ENCODE measurements around the gene FNBP1.
"Not testable (repeated sequence)": the region's sequence is repeated elsewhere in the genome, so short reads cannot be mapped to it uniquely, and the experiment has no call there.

Gene FNBP1

GRCh38 chr9:129939431-129939830, 103.6 kb downstream of the FNBP1 start:
- ATAC-seq (no peak), DNase-seq (ENCODE audit: low spot score in 2 of 2) (no peak)
- H3K4me1 Mint-ChIP-seq, result peaks cover 57% of the 10 kb centered on the region
- H3K27ac Mint-ChIP-seq, result peak overlapping the region; percentile 86
- H3K4me3 Mint-ChIP-seq, result no peak overlapping the region
- no peaks in the 10 kb centered on the region for H3K9me3 Mint-ChIP-seq
- no peaks in the 10 kb centered on the region for H3K36me3 Mint-ChIP-seq

GRCh38 chr9:129938291-129938979, 104.6 kb downstream of the FNBP1 start:
- no peak overlapping the region for H3K4me3 Mint-ChIP-seq
- peaks cover 59% of the 10 kb centered on the region for H3K4me1 Mint-ChIP-seq
- DNase-seq (ENCODE audit: low spot score in 2 of 2), result no peak
- ATAC-seq, result peak; percentile 29
- no peaks in the 10 kb centered on the region for H3K9me3 Mint-ChIP-seq
- no peaks in the 10 kb centered on the region for H3K36me3 Mint-ChIP-seq
- H3K27ac Mint-ChIP-seq, result peak overlapping the region; percentile 86

GRCh38 chr9:129937879-129938278, 105.1 kb downstream of the FNBP1 start:
- not testable (repeated sequence) for DNase-seq (ENCODE audit: low spot score in 2 of 2); H3K4me3 Mint-ChIP-seq; H3K9me3 Mint-ChIP-seq; H3K36me3 Mint-ChIP-seq; ATAC-seq
- H3K27ac Mint-ChIP-seq, result peak overlapping the region; percentile 86
- H3K4me1 Mint-ChIP-seq, result peaks cover 61% of the 10 kb centered on the region

DNA sequence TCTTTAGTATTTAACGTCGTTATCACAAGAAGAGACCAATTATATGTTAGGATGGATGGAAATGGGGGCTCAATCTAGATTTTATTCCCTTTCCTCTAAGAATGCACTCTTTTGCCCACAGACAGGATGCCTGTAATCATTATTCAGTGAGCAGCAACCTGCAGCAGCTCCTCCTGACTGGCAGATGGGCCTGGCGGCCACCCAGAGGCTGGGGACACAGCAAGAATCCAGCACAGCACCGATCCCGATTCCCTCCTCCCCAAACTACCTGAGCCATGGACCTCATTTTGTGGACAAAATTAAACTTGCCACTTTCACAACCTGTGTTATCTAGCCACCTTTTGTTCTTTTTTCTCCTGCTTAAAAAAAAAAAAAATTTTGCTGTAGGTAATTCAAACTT, 106.8 kb downstream of the FNBP1 start:
- H3K4me1 Mint-ChIP-seq, result peaks cover 73% of the 10 kb centered on the region
- H3K27ac Mint-ChIP-seq, result peak overlapping the region; percentile 87
- ATAC-seq (no peak), DNase-seq (ENCODE audit: low spot score in 2 of 2) (no peak)
- H3K36me3 Mint-ChIP-seq, result no peaks in the 10 kb centered on the region
- no peaks in the 10 kb centered on the region for H3K9me3 Mint-ChIP-seq
- no peak overlapping the region for H3K4me3 Mint-ChIP-seq

GRCh38 chr9:129934780-129935179, 108.2 kb downstream of the FNBP1 start:
- H3K4me3 Mint-ChIP-seq, result peak overlapping the region; percentile 58
- no peaks in the 10 kb centered on the region for H3K36me3 Mint-ChIP-seq
- peaks cover 67% of the 10 kb centered on the region for H3K4me1 Mint-ChIP-seq
- H3K9me3 Mint-ChIP-seq, result no peaks in the 10 kb centered on the region
- DNase-seq (ENCODE audit: low spot score in 2 of 2) (no peak), ATAC-seq (peak; percentile 43)
- peak overlapping the region; percentile 87 for H3K27ac Mint-ChIP-seq

- ATAC-seq (no peak), DNase-seq (ENCODE audit: low spot score in 2 of 2) (no peak)
- H3K4me1 Mint-ChIP-seq, result peaks cover 60% of the 10 kb centered on the region
- H3K9me3 Mint-ChIP-seq, result no peaks in the 10 kb centered on the region
- no peaks in the 10 kb centered on the region for H3K36me3 Mint-ChIP-seq
- peak overlapping the region; percentile 58 for H3K4me3 Mint-ChIP-seq
- peak overlapping the region; percentile 87 for H3K27ac Mint-ChIP-seq
Measured at GRCh38 chr9:129934041-129934591, 108.9 kb downstream of the FNBP1 start.

DNA sequence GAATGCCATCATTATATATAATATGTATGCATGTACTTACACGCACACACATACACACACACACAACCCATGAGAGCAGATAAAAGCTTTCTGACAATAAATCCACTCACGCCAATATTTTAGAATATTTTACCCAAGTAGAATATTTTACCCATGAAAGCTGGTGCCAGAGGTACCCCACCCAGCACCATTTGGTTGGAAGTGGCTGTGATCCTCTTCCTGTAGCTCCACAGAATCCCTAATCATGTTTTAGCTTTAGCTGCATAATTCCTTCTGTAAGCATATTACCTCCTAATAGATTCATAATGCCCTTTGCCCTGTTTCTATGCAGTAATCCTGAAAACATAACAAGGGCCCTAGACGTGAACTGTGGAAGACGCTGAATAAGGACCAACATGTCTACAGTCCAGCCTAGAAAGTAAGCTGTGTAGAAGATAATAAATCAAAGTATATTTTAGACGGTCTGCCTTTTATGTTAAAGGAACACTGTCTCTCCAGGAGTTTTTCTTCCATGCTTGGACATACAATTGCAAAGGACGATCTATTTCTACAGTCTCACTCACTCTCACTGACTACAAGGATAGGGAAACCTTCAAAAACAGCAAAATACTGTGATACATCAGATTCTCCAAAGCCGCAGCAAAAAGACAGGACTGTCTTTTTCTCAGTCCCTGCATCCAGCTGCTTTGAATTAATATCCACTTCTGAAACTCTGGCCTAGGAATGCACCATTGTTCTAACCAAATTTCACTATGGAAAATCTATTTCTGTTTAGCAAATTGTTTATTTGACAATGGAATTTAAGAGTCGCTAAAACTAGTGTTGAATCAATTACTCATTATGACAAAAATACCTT, 109.6 kb downstream of the FNBP1 start:
- peak overlapping the region; percentile 58 for H3K4me3 Mint-ChIP-seq
- peak overlapping the region; percentile 87 for H3K27ac Mint-ChIP-seq
- ATAC-seq (no peak), DNase-seq (ENCODE audit: low spot score in 2 of 2) (no peak)
- no peaks in the 10 kb centered on the region for H3K9me3 Mint-ChIP-seq
- H3K4me1 Mint-ChIP-seq, result peaks cover 53% of the 10 kb centered on the region
- H3K36me3 Mint-ChIP-seq, result no peaks in the 10 kb centered on the region

- Mint-ChIP-seq H3K4me3 (peak overlapping the region; percentile 58), H3K9me3 (no peaks in the 10 kb centered on the region), H3K4me1 (peaks cover 52% of the 10 kb centered on the region), H3K36me3 (no peaks in the 10 kb centered on the region), H3K27ac (peak overlapping the region; percentile 87)
- ATAC-seq (peak; percentile 48), DNase-seq (ENCODE audit: low spot score in 2 of 2) (no peak)
Measured at GRCh38 chr9:129932303-129933151, 110.5 kb downstream of the FNBP1 start.

DNA sequence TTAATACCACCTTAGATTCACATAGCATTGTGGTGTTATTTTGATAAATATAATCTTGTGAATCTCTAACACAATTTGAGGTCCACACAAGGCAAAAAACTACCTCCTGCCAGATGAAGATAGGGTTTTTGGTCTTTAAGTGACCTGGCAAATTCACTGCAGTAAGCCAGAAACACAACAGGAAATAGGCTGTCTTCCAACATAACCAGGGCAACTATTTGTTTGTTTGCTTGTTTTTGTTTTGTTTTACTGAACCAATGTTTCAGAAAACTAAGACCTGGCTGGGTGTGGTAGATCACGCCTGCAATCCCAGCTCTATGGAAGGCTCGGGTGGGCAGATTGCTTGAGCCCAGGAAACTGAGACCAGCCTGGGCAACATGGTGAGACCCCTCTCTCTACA, 112.2 kb downstream of the FNBP1 start:
- peaks cover 40% of the 10 kb centered on the region for H3K4me1 Mint-ChIP-seq
- ATAC-seq, result no peak
- peak overlapping the region; percentile 87 for H3K27ac Mint-ChIP-seq
- DNase-seq (ENCODE audit: low spot score in 2 of 2), result no peak
- no peak overlapping the region for H3K4me3 Mint-ChIP-seq
- H3K9me3 Mint-ChIP-seq, result no peaks in the 10 kb centered on the region
- no peaks in the 10 kb centered on the region for H3K36me3 Mint-ChIP-seq

DNA sequence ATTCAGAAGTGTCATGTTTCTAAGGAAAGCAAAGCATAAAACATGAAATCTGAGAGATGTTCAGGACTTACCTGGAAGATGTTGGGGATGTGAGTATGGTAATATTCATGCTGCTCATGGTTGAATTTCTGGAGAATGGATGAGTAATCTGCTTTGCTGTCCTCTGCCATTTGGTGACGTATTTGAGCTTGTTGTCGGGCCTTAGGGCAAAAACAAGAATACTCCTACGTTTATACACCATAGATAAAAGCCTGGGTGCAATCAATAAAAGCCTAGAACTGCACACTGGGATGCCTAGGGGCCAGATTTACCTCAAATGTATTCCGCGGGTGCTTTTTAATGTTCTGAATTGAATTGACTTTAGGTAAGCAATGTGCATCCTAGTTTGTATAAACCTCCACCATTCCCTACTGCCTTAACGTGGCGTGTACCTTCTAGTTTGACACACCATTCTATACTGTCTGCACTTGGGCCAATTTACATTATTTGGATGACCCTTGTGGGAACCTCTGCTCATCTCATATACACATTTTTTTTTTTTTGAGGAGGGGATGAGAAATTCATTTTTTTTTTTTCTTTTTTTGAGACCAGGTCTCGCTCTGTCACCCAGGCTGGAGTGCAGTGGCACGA, 113.4 kb downstream of the FNBP1 start:
- Mint-ChIP-seq H3K4me1 (peaks cover 34% of the 10 kb centered on the region), H3K36me3 (no peaks in the 10 kb centered on the region), H3K9me3 (no peaks in the 10 kb centered on the region), H3K4me3 (no peak overlapping the region), H3K27ac (peak overlapping the region; percentile 87)
- ATAC-seq, result no peak
- no peak for DNase-seq (ENCODE audit: low spot score in 2 of 2)

GRCh38 chr9:129923589-129923988, 119.4 kb downstream of the FNBP1 start:
- Mint-ChIP-seq H3K36me3 (no peaks in the 10 kb centered on the region), H3K4me3 (no peak overlapping the region), H3K4me1 (peaks cover 43% of the 10 kb centered on the region), H3K27ac (peak overlapping the region; percentile 51), H3K9me3 (no peaks in the 10 kb centered on the region)
- DNase-seq (ENCODE audit: low spot score in 2 of 2) (no peak), ATAC-seq (no peak)

- ATAC-seq, result no peak
- Mint-ChIP-seq H3K9me3 (no peaks in the 10 kb centered on the region), H3K4me3 (no peak overlapping the region), H3K36me3 (no peaks in the 10 kb centered on the region), H3K27ac (peak overlapping the region; percentile 48), H3K4me1 (peaks cover 49% of the 10 kb centered on the region)
- DNase-seq (ENCODE audit: low spot score in 2 of 2), result no peak
Measured at GRCh38 chr9:129921905-129922304, 121.1 kb downstream of the FNBP1 start.

DNA sequence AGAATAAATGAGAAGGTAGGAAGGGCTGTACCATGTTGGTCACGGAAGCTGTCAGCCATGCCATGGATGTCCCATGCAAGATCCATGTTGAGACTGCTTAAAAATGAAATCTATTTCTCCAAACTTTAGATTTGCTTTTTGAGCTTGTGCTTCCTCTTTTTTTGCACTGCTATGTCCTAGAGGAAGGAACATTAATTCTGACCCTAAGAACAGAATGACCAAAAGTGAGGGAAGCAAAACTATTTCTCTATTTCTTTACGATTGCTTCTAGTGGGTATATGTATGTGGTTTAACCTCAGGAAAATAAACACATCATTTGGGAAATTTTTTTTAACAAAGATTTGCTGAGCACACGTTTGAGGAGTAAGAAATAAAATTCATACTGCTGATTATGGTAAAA, 123.1 kb downstream of the FNBP1 start:
- H3K27ac Mint-ChIP-seq, result peak overlapping the region; percentile 81
- peak overlapping the region; percentile 46 for H3K4me3 Mint-ChIP-seq
- ATAC-seq, result no peak

DNA sequence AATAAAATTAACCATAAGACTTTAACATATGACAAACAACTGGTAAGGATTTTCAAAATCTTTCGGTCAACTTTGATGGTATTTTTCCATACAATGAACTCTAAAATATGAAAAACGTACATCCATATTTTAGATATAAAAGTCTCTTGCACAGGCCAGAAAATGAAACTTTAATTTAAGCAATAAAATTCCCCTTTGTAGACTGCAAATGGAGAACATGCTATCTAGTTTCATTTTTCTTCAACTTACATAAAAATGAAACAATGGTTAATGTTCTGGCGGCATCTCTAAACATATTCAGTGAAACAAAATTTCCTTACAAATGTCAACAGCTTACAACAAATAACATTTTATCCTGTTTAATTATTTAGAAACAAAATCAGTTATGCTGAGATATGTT, 123.7 kb downstream of the FNBP1 start:
- Mint-ChIP-seq H3K27ac (peak overlapping the region; percentile 81), H3K9me3 (no peaks in the 10 kb centered on the region), H3K4me1 (peaks cover 51% of the 10 kb centered on the region), H3K36me3 (no peaks in the 10 kb centered on the region), H3K4me3 (peak overlapping the region; percentile 46)
- no peak for DNase-seq (ENCODE audit: low spot score in 2 of 2)
- no peak for ATAC-seq

More for the DNA sequence above, 123.1 kb downstream of the FNBP1 start:
- DNase-seq (ENCODE audit: low spot score in 2 of 2), result no peak
- H3K4me1 Mint-ChIP-seq, result peaks cover 55% of the 10 kb centered on the region
- no peaks in the 10 kb centered on the region for H3K36me3 Mint-ChIP-seq
- no peaks in the 10 kb centered on the region for H3K9me3 Mint-ChIP-seq
